Fibroblast of pulmonary artery (primary cell): ENCODE results near the gene GPR37L1.

ENCODE experiments used
- DNase-seq: peaks from one replicate; pipeline ENCODE4 v3.0.0-alpha.2; 2010; ENCODE audit warnings: low read depth
- H3K4me3 ChIP-seq: replicated peaks from 2 replicates; pipeline ENCODE4 v1.5.1; 2011; ENCODE audit warnings: low read depth, mild to moderate bottlenecking, control low read depth, low read length, moderate library complexity
- CTCF ChIP-seq: IDR thresholded peaks from 2 replicates; pipeline ENCODE4 v1.5.1; 2011; ENCODE audit warnings: mild to moderate bottlenecking, control low read depth, low read length, inconsistent platforms; ENCODE audit errors: missing control alignments

The GPR37L1 gene

GRCh38 chr1:202150187-202150586 is 27.5 kb downstream of the GPR37L1 start:
- no peak for TF ChIP-seq CTCF
- no peak for DNase-seq
- no peak overlapping the region for H3K4me3 ChIP-seq

- no peak for TF ChIP-seq CTCF
- H3K4me3 ChIP-seq = no peak overlapping the region
- no peak for DNase-seq
Measured at GRCh38 chr1:202150602-202151001, 27.9 kb downstream of the GPR37L1 start.

GRCh38 chr1:202151045-202151444 is 28.3 kb downstream of the GPR37L1 start:
- H3K4me3 ChIP-seq = no peak overlapping the region
- DNase-seq = no peak
- no peak for TF ChIP-seq CTCF

- DNase-seq = no peak
Measured at GRCh38 chr1:202152399-202152798, 29.7 kb downstream of the GPR37L1 start.

GRCh38 chr1:202153284-202153683 is 30.6 kb downstream of the GPR37L1 start:
- no peak overlapping the region for H3K4me3 ChIP-seq
- no peak for DNase-seq
- no peak for TF ChIP-seq CTCF

More at GRCh38 chr1:202152399-202152798, 29.7 kb downstream of the GPR37L1 start:
- no peak overlapping the region for H3K4me3 ChIP-seq
- no peak for TF ChIP-seq CTCF

GRCh38 chr1:202154148-202154765 is 31.5 kb downstream of the GPR37L1 start:
- TF ChIP-seq CTCF = no peak
- DNase-seq = no peak
- no peak overlapping the region for H3K4me3 ChIP-seq
